PFSK-1 (cell line): ENCODE measurements around the gene RGS7.

Experiments
- FOXP2 ChIP-seq: optimal IDR thresholded peaks from 2 replicates; pipeline ENCODE3; 2011; ENCODE audit warnings: borderline replicate concordance, control low read depth, inconsistent platforms; ENCODE audit not compliant: insufficient read depth; ENCODE audit errors: extremely low read length, extremely low read depth
- POLR2AphosphoS5 ChIP-seq: IDR thresholded peaks from 2 replicates; pipeline ENCODE4 v1.6.1; 2012; ENCODE audit warnings: low read depth, mild to moderate bottlenecking, control low read depth, low read length, moderate library complexity
- SIN3A ChIP-seq: IDR thresholded peaks from 2 replicates; pipeline ENCODE4 v1.6.1; 2012; ENCODE audit warnings: mild to moderate bottlenecking, low read length, moderate library complexity, borderline replicate concordance; ENCODE audit not compliant: insufficient read depth
- TAF1 ChIP-seq: IDR thresholded peaks from 2 replicates; pipeline ENCODE4 v1.6.1; 2012; ENCODE audit warnings: low read length, control low read depth, borderline replicate concordance; ENCODE audit not compliant: insufficient read depth
- TF ChIP-seq, protein P1 (sequence below), 2 experiments: IDR thresholded peaks; 2 replicates each; pipeline versions ENCODE4 v1.6.1 to v1.8.0; 2011 to 2012; ENCODE audit warnings: low read depth in 2 of 2, low read length in 2 of 2, control low read depth in 1 of 2, inconsistent platforms in 1 of 2, mild to moderate bottlenecking in 1 of 2, moderate library complexity in 1 of 2; ENCODE audit not compliant: insufficient read depth in 1 of 2

DNA sequence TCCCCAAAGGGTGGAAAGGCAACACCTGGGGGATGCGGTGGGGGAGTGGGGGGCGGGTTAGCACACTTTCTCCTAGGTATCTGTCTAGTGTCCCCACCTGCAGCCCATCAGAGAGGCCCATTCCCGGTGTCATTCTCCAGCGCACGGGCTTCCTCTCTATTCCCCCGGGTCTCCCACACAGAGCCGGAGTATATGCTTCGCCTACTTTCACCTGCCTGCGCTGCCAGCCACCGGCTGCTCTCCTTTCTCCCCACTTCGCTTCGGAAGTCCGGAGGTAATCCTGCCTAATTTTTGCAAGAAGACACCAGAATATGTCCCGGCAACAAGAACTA is 852 bp downstream of the RGS7 start:
- TF ChIP-seq SIN3A (no peak), TAF1 (no peak), POLR2AphosphoS5 (no peak), FOXP2 (no peak)
- TF ChIP-seq, protein P1, sequence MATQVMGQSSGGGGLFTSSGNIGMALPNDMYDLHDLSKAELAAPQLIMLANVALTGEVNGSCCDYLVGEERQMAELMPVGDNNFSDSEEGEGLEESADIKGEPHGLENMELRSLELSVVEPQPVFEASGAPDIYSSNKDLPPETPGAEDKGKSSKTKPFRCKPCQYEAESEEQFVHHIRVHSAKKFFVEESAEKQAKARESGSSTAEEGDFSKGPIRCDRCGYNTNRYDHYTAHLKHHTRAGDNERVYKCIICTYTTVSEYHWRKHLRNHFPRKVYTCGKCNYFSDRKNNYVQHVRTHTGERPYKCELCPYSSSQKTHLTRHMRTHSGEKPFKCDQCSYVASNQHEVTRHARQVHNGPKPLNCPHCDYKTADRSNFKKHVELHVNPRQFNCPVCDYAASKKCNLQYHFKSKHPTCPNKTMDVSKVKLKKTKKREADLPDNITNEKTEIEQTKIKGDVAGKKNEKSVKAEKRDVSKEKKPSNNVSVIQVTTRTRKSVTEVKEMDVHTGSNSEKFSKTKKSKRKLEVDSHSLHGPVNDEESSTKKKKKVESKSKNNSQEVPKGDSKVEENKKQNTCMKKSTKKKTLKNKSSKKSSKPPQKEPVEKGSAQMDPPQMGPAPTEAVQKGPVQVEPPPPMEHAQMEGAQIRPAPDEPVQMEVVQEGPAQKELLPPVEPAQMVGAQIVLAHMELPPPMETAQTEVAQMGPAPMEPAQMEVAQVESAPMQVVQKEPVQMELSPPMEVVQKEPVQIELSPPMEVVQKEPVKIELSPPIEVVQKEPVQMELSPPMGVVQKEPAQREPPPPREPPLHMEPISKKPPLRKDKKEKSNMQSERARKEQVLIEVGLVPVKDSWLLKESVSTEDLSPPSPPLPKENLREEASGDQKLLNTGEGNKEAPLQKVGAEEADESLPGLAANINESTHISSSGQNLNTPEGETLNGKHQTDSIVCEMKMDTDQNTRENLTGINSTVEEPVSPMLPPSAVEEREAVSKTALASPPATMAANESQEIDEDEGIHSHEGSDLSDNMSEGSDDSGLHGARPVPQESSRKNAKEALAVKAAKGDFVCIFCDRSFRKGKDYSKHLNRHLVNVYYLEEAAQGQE (IDR thresholded peaks at IDR 0.05; ENCODE audit: insufficient read depth in 1 of 2, low read depth in 2 of 2, low read length in 2 of 2), result no peak
